Stimulated activated naive CD4-positive, alpha-beta T cell (primary cell): ENCODE data around the gene CDH4.
"Not testable (repeated sequence)": the region's sequence is repeated elsewhere in the genome, so short reads cannot be mapped to it uniquely, and the experiment has no call there.

Source experiments
- DNase-seq, 6 experiments: peaks; one replicate each; lab custom pipeline; 2025; lab: John Stamatoyannopoulos, UW

CDH4 gene

GRCh38 chr20:61964675-61965605 lies 712.9 kb downstream of the CDH4 start:
- DNase-seq: no peak

DNA sequence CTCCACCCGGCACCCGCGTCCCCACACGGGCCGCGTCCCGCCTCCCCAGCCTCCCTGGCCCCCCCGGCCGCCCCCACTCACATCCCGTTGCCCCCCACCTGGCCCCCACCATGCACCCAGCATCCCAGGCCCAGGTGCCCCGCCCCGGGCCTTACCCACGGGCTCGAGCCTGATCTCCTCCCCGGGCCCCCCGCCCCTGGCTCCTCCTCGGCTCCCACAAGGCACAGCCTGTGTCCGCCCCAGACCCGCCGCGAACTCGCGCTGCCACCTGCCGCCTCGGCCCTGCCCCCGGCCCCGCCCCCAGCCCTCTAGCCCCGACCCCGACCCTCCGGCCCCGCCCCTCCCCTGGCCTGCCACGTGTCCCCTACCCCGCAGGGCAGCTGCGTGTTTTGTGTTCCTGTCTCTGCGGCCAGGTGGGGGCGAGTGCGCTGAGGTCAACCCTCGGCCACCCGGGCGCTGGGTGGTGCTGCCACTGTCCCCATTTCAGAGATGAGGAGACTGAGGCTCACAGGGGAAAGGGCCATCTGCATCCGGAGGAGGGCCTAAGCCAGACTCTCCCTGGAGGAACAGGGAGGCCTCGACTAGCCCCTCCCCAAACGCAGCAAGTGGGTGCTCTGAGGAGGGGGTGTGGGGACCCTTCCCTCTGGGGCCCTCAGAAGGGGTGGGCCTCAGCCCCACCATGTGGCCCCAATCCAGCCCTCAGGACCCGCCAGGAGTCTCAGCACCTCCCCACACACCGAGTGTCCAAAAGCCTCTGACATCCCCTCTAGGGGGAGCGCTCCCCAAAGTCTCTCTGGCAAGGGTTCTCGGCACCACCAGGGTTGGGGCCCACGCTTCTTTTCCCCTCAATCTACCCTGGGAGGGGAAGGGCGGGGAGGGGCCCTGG lies 713.8 kb downstream of the CDH4 start:
- no peak for DNase-seq

DNA sequence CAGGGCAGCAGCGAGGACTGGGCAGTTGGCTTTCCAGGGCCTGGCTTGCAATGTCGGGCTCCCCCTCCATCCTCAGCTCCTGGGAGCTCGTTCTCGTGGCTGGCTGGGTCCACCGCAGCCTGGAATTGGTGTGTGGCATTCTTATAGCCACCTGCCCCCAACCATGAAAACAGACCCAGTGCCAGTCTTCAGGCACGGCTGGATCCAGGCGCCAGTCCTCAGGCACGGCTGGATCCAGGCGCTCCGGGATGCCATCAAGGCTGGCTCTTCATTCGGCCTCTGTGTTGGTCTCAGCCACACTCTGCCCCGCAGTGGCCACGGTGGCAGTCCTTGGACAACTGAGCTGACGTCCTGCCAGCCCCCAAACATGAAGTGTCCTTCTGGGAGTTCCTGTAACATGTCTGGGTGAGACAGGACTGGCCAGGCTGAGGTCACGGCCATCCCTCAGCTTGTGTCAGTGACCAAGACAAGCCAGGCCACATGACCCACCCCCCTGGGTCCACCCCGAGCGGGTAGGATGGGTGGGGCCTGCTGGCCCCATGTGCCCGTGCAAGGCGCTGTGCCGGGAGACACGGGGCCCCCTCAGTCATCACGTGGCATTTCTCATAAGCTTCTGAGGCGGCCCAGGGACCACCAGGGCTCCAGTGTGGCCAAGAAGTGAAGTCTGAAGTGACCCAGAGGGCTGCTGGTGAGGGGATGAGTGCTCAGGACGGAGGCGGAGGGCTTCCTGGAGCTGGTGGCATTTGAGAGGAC lies 714.6 kb downstream of the CDH4 start:
- no peak for DNase-seq

GRCh38 chr20:61967300-61967699 lies 715.2 kb downstream of the CDH4 start:
- no peak for DNase-seq

- no peak for DNase-seq
Observed at GRCh38 chr20:61968036-61968810, 716.2 kb downstream of the CDH4 start.

GRCh38 chr20:61968932-61969331 lies 716.9 kb downstream of the CDH4 start:
- DNase-seq: no peak

DNA sequence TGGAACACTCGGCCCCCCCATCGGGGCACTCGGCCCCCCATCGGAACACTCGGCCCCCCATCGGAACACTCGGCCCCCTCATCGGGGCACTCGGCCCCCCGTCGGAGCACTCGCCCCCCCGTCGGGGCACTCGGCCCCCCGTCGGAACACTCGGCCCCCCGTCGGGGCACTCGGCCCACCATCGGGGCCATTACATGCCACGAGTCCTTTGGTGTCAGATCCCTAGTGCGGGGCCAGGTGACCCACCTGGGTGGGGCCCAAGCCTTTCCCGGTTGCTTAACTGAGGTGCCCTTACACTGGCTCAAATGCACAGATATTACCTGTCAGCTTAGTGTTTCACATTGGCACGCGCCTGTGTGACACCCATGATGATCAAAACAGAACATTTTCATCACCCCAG lies 717.7 kb downstream of the CDH4 start:
- DNase-seq: no peak

- no peak for DNase-seq
Observed at GRCh38 chr20:61970357-61970756, 718.3 kb downstream of the CDH4 start.

DNA sequence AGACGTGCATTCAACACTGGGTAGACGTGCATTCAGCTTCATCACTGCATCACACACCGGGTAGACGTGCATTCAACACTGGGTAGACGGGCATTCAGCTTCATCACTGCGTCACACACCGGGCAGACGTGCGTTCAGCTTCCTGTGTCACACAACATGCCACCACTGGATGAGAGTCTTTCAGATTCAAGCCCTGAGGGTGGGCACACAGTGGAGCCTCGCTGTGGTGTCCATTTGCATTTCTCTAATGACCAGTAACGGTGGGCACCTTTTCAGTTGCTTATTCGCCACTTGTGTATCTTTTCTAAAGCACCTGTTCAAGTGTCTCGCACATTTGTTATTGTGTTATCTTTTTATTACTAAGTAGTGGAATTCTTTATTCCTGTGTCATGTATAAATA lies 719.5 kb downstream of the CDH4 start:
- not testable (repeated sequence) for DNase-seq

GRCh38 chr20:61972636-61973508 lies 720.8 kb downstream of the CDH4 start:
- DNase-seq: no peak

DNA sequence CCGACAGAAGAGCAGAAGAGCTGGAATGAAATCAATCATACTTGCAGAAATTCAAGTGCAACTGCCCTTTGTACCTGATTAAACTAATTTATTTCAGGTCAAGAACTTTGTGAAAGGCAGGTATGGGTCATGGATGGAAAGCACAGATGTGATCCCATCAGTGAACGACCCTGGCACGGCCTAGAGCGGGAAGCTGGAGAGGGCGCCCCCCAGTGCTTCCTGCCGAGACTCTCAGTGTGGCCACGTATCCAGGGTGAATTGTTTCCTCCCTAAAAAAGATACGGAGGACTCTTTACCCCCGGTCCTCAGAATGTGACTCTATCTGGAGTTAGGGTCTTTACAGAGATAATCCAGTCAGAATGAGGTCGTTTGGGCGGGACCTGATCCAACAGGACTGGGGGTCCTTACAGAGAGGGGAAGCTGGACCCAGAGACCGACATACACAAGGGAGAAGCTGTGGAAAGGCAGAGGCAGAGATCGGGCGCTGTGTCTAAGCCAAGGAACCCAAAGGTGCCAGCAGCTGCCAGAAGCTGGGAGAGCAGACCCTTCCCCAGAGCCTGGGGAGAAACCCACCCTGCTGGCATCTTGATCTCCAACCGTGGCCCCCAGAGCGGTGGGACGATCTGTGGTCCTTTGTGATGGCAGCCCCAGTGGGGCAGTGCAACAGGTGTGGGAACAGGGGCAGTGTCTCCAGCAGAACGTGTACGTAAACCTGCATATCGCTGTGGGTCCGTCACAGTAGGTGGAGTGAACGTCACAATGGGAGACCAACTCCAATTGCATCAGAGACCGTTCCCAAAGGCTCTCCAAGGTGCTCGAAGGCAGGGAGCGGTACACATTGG lies 721.7 kb downstream of the CDH4 start:
- no peak for DNase-seq

DNA sequence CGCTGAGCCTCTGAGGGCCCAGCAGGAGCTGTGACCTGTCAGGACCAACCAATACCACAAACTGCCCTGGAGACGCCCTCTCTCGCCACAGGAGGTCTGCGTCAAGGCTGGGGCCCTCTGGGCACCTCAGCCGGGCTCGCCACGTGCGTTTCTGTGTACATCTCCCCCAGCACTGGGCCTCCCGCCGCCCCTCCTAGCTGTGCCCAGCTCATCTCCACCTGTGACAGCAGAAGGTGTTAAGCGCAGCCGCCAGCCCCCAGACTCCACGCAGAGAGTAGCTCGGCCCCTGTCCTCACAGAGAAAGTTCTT lies 722.2 kb downstream of the CDH4 start:
- DNase-seq: no peak

- DNase-seq: no peak
Observed at GRCh38 chr20:61975407-61976129, 723.5 kb downstream of the CDH4 start.

DNA sequence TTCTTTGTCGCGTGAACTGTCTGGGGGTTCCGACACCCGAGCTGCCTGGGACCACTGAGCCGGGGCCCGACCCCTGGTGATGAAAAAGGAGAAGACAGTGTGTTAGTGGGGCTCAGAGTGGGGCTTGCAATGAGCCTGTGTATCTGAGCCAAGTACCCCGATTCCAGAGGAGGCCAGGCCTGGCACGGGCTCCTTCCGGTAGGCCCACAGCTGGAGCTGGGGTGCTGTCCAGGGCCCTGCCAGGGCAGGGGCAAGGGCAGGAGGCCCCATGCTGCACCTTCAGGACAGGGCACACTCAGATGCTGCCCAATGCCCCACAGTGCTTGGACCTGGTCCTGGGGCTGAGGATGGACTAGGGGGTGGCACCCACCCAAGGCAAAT lies 724.2 kb downstream of the CDH4 start:
- no peak for DNase-seq

DNA sequence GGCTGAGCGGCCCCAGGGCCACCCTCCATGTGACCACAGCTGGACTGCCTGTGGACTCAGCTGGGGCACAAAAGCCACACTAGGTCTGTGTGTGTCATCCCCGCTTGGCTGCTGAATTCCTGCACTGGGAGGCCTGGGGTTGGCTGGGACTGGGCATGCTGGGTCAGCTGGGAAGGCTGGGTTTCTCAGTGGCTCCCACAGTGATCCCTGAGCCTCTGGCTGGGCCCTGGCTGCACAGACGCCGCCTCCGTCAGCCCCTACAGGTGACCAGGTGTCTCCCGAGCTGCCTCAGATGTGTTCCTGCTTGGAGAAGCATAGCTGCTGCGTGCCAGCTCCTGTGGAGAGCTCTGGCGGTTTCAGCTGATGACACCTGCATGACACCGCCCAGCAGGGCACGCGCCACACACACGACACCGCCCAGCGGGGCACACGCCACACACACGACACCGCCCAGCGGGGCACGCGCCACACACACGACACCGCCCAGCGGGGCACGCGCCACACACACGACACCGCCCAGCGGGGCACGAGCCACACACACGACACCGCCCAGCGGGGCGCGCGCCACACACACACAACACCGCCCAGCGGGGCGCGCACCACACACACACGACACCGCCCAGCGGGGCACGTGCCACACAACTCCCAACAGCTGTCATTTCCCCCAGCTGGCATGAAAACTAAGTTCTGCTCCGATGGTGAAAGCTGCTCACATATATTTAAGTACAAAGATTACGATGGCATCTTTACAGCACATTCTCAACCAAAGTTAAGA lies 724.8 kb downstream of the CDH4 start:
- DNase-seq: no peak

GRCh38 chr20:61977419-61977786 lies 725.3 kb downstream of the CDH4 start:
- no peak for DNase-seq

- no peak for DNase-seq
Observed at GRCh38 chr20:61978491-61978890, 726.4 kb downstream of the CDH4 start.

DNA sequence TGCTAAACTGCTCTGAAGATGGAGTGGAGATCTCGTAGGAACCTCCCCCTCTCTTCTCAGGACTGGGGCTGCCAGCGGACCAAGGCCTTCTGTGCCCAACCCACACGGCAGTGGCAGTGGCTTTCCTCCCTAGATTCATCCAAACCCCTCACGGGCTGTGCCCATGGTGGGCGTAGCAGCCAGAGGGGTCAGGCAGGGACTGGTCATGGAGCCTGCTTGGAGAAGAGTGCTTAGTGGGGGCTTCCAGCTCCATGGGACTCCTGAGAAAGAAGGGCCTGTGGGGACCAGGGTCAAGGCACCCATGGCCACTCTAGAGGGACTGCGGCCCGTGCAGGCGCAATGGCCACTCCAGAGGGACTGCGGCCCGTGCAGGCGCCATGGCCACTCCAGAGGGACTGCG lies 727.0 kb downstream of the CDH4 start:
- no peak for DNase-seq
